H1 (cell line): ENCODE data around the gene SMIM24. TPM values are rescaled to one million over a fixed set of nuclear protein-coding genes. Genes with fewer than 3 reads are reported as not detected.

ENCODE experiments used
- CTCF ChIA-PET: fragments of 300-600 bp; sonication (Branson Sonifier 250); formaldehyde crosslinking; loops from one replicate; lab custom pipeline; 2021; ENCODE audit not compliant: partially characterized antibody; lab: Charles Lee
- POLR2A ChIA-PET: fragments of 300-600 bp; sonication (Branson Sonifier 250); formaldehyde crosslinking; loops from one replicate; lab custom pipeline; 2021; ENCODE audit warnings: inconsistent platforms; ENCODE audit not compliant: partially characterized antibody; lab: Charles Lee
- DNase-seq, 2 experiments: peaks; one replicate each; pipeline versions ENCODE4 v3.0.0 to v3.0.0-alpha.2; 2010 to 2022; ENCODE audit warnings: low spot score in 2 of 2, low read depth in 1 of 2, mixed read lengths in 1 of 2
- FAIRE-seq: peaks from 2 replicates; lab custom pipeline; 2011; peaks lifted over from hg19 to GRCh38; lab: Jason Lieb, UNC
- H2AFZ ChIP-seq: 2 replicates; pipeline ENCODE4 v1.8.1; 2012; ENCODE audit warnings: low read length, inconsistent platforms
- H2AK5ac ChIP-seq: 2 replicates; pipeline ENCODE4 v1.6.1; 2013; ENCODE audit warnings: low read depth, low read length
- H2BK120ac ChIP-seq: replicated peaks from 2 replicates; pipeline ENCODE3; 2013; ENCODE audit warnings: low read depth, low read length, inconsistent platforms
- H2BK12ac ChIP-seq: 2 replicates; pipeline ENCODE4 v1.6.1; 2013; ENCODE audit warnings: low read depth, low read length
- H2BK15ac ChIP-seq: 2 replicates; pipeline ENCODE4 v1.6.1; 2013; ENCODE audit warnings: low read length
- H2BK20ac ChIP-seq: 2 replicates; pipeline ENCODE4 v1.6.1; 2013; ENCODE audit warnings: low read length
- H2BK5ac ChIP-seq: 2 replicates; pipeline ENCODE4 v1.6.1; 2013; ENCODE audit warnings: low read depth, low read length
- H3K14ac ChIP-seq: 2 replicates; pipeline ENCODE4 v1.6.1; 2013; ENCODE audit warnings: inconsistent platforms; ENCODE audit not compliant: insufficient read length
- H3K18ac ChIP-seq: 2 replicates; pipeline ENCODE4 v1.6.1; 2013; ENCODE audit warnings: low read length; ENCODE audit errors: extremely low read depth
- H3K23ac ChIP-seq: 2 replicates; pipeline ENCODE4 v1.6.1; 2013; ENCODE audit warnings: inconsistent platforms; ENCODE audit not compliant: insufficient read length
- H3K23me2 ChIP-seq: 2 replicates; pipeline ENCODE4 v1.6.1; 2013; ENCODE audit warnings: low read depth, low read length
- H3K27ac ChIP-seq: 2 replicates; pipeline ENCODE4 v1.6.1; 2011; ENCODE audit warnings: low read depth, low read length, inconsistent platforms
- H3K27me3 ChIP-seq, 4 experiments: replicated peaks in 1 of 4; 1 replicate in 1 of 4; 2 replicates in 3 of 4; pipeline versions ENCODE4 v1.6.1 to v1.8.1; 2011 to 2013; ENCODE audit warnings: low read length in 3 of 4, mild to moderate bottlenecking in 3 of 4, inconsistent platforms in 2 of 4, mixed read lengths in 2 of 4, moderate library complexity in 1 of 4; ENCODE audit not compliant: control insufficient read depth in 3 of 4, insufficient read depth in 3 of 4; ENCODE audit errors: extremely low read depth in 1 of 4
- H3K36me3 ChIP-seq, 4 experiments: 2 replicates each; pipeline versions ENCODE4 v1.6.1 to v1.8.1; 2011 to 2013; ENCODE audit warnings: mild to moderate bottlenecking in 4 of 4, low read length in 3 of 4, moderate library complexity in 2 of 4, control low read depth in 1 of 4, inconsistent platforms in 1 of 4; ENCODE audit not compliant: insufficient read depth in 4 of 4, control insufficient read depth in 2 of 4
- H3K4ac ChIP-seq: replicated peaks from 2 replicates; pipeline ENCODE3; 2013; ENCODE audit warnings: low read length, low read depth, mixed read lengths, inconsistent platforms; ENCODE audit not compliant: insufficient read length
- H3K4me1 ChIP-seq, 4 experiments: replicated peaks in 1 of 4; 1 replicate in 1 of 4; 2 replicates in 3 of 4; pipeline versions ENCODE4 v1.6.1 to v1.8.1; 2011 to 2013; ENCODE audit warnings: low read length in 3 of 4, inconsistent platforms in 2 of 4, mixed read lengths in 1 of 4; ENCODE audit not compliant: insufficient read depth in 4 of 4, control insufficient read depth in 3 of 4
- H3K4me2 ChIP-seq, 2 experiments: 2 replicates each; pipeline versions ENCODE4 v1.6.1 to v1.8.1; 2011 to 2013; ENCODE audit warnings: low read depth in 2 of 2, low read length in 2 of 2, control low read depth in 1 of 2, inconsistent platforms in 1 of 2, mild to moderate bottlenecking in 1 of 2; ENCODE audit not compliant: insufficient read depth in 1 of 2
- H3K4me3 ChIP-seq, 4 experiments: fragments of 200-600, 300-600 bp in 1 of 4; sonication (generic), shearing (Covaris generic), sonication (Bioruptor Twin) in 1 of 4; 2 replicates each; pipeline versions ENCODE4 v1.5.1 to v1.8.1; 2011 to 2016; ENCODE audit warnings: low read length in 4 of 4, low read depth in 3 of 4, control low read depth in 2 of 4, inconsistent platforms in 2 of 4, mild to moderate bottlenecking in 2 of 4, mixed read lengths in 1 of 4, moderate library complexity in 1 of 4; ENCODE audit not compliant: insufficient read depth in 2 of 4; ENCODE audit errors: extremely low read depth in 1 of 4
- H3K56ac ChIP-seq: replicated peaks from 2 replicates; pipeline ENCODE3; 2013; ENCODE audit warnings: low read depth, mild to moderate bottlenecking, mixed read lengths, low read length, inconsistent platforms; ENCODE audit not compliant: insufficient read length
- H3K79me1 ChIP-seq: 2 replicates; pipeline ENCODE4 v1.6.1; 2013; ENCODE audit warnings: low read depth, low read length, control low read depth
- H3K79me2 ChIP-seq, 2 experiments: 2 replicates each; pipeline versions ENCODE4 v1.6.1 to v1.8.1; 2012 to 2013; ENCODE audit warnings: low read length in 2 of 2, mild to moderate bottlenecking in 2 of 2, inconsistent platforms in 1 of 2; ENCODE audit not compliant: insufficient read depth in 2 of 2, control insufficient read depth in 1 of 2
- H3K9ac ChIP-seq, 4 experiments: replicated peaks in 1 of 4; 1 replicate in 1 of 4; 2 replicates in 3 of 4; pipeline versions ENCODE4 v1.6.1 to v1.8.1; 2011 to 2013; ENCODE audit warnings: low read depth in 3 of 4, low read length in 3 of 4, control low read depth in 2 of 4, mild to moderate bottlenecking in 2 of 4, moderate library complexity in 2 of 4, inconsistent platforms in 1 of 4; ENCODE audit errors: extremely low read depth in 1 of 4
- H3K9me3 ChIP-seq, 2 experiments: 2 replicates each; pipeline versions ENCODE4 v1.6.1 to v1.8.1; 2012 to 2013; ENCODE audit warnings: mild to moderate bottlenecking in 2 of 2, moderate library complexity in 2 of 2, control low read depth in 1 of 2, inconsistent platforms in 1 of 2, low read depth in 1 of 2, low read length in 1 of 2, mixed read lengths in 1 of 2; ENCODE audit not compliant: insufficient read depth in 2 of 2
- H4K20me1 ChIP-seq, 2 experiments: replicated peaks in 1 of 2; 2 replicates each; pipeline versions ENCODE3 to v1.8.1; 2011 to 2013; ENCODE audit warnings: inconsistent platforms in 2 of 2, low read length in 2 of 2, mild to moderate bottlenecking in 1 of 2; ENCODE audit not compliant: insufficient read depth in 2 of 2, control insufficient read depth in 1 of 2
- H4K5ac ChIP-seq: 2 replicates; pipeline ENCODE4 v1.6.1; 2013; ENCODE audit warnings: low read length, low read depth, mixed read lengths, inconsistent platforms; ENCODE audit not compliant: insufficient read length
- H4K8ac ChIP-seq: 2 replicates; pipeline ENCODE4 v1.8.0; 2013; ENCODE audit warnings: mild to moderate bottlenecking, moderate library complexity, low read length, inconsistent platforms; ENCODE audit not compliant: insufficient read depth; ENCODE audit errors: extremely low read depth
- H4K91ac ChIP-seq: replicated peaks from 2 replicates; pipeline ENCODE3; 2013; ENCODE audit warnings: low read length, mixed read lengths, inconsistent platforms; ENCODE audit not compliant: insufficient read length
- CBX5 ChIP-seq: fragments of 300-800, 300-1000 bp; sonication (generic); IDR thresholded peaks from 2 replicates; pipeline ENCODE4 v1.7.1; 2016; ENCODE audit warnings: antibody characterized with exemption, low read length, low read depth
- GTF2F1 ChIP-seq: IDR thresholded peaks from 2 replicates; pipeline ENCODE4 v1.6.1; 2012; ENCODE audit warnings: low read depth, low read length, improper control_type of control experiment, borderline replicate concordance
- MAFK ChIP-seq: IDR thresholded peaks from 2 replicates; pipeline ENCODE4 v1.6.1; 2012; ENCODE audit warnings: low read depth, mild to moderate bottlenecking, improper control_type of control experiment, low read length
- WGBS, 2 experiments: shearing (Covaris generic) in 1 of 2; methylation state at CpG; one replicate each; pipeline versions ENCODE4 v1.1.6 to v1.1.7; 2013 to 2015; ENCODE audit warnings: low lambda C conversion rate in 2 of 2, mixed read lengths in 2 of 2, inconsistent platforms in 1 of 2, low coverage in 1 of 2, missing lambda C conversion rate in 1 of 2; ENCODE audit not compliant: insufficient replicate concordance in 2 of 2, insufficient coverage in 1 of 2, insufficient read length in 1 of 2; ENCODE audit errors: extremely low coverage in 1 of 2, missing lambda C conversion rate in 1 of 2; 5-methylcytosine and 5-hydroxymethylcytosine counted together
- polyA plus RNA-seq, 7 experiments: library from polyadenylated mRNA; depleted of rRNA in 3 of 7; stranded (reverse) in 5 of 7; unstranded in 2 of 7; fragments of >200 nt in 5 of 7; fragments of 200-250 nt in 2 of 7; gene quantifications; 1 replicate in 5 of 7; 2 replicates in 1 of 7; 4 replicates in 1 of 7; pipeline versions ENCODE4 v1.2.1 to v1.2.3, GENCODE V29; 2011 to 2013; ENCODE audit warnings: missing spikeins in 2 of 7, mixed read lengths in 2 of 7
- total RNA-seq: library from RNA; stranded (reverse); fragmentation: NEBNext Ultra II Directional; extraction: Animal tissue kit (Norgen Biotek cat#: 25700); gene quantifications from 2 replicates; pipeline ENCODE4 v1.2.1, GENCODE V29; 2021

Gene SMIM24
- total and polyA plus RNA-seq, 2 of the 8 experiments (the other 6 are each of a cell fraction or from before 2014, with no cell fraction given), result 3.8 to 4.5 TPM

- no peak overlapping the region for H3K9ac ChIP-seq
- H2BK5ac ChIP-seq, result no peak overlapping the region
- H3K4me2 ChIP-seq, result peak overlapping the region; percentile 48 to 58; a peak in 2 of 4 replicates
- no peak for DNase-seq
- no peak overlapping the region for H3K4me3 ChIP-seq
- H2BK15ac ChIP-seq, result no peak overlapping the region; the same call in 1 of the 2 replicates
- H3K56ac ChIP-seq, result no peak overlapping the region
- peaks cover 0 to 10% of the 10 kb centered on the region in 2 experiments for H4K20me1 ChIP-seq
- no peak overlapping the region for H2BK120ac ChIP-seq
- H3K27ac ChIP-seq, result no peak overlapping the region
- H3K23me2 ChIP-seq, result peaks cover 23% of the 10 kb centered on the region; the same call in 1 of the 2 replicates
- H3K9me3 ChIP-seq, result no peaks in the 10 kb centered on the region
- H3K4me1 ChIP-seq, result peaks cover 0 to 7% (median 5%) of the 10 kb centered on the region in 4 experiments; a peak in 6 of 7 replicates
- 0 out of 2 replicates have a peak overlapping the region, but pooled peaks have one; percentile 17 for H2BK12ac ChIP-seq
- peak overlapping the region; percentile 28; the same call in 1 of the 2 replicates for H3K18ac ChIP-seq
- H3K79me1 ChIP-seq, result no peaks in the 10 kb centered on the region
- H3K4ac ChIP-seq, result peak overlapping the region; percentile 47
- no peak overlapping the region for H3K14ac ChIP-seq
- H2AFZ ChIP-seq, result no peak overlapping the region
- no peak overlapping the region for H3K23ac ChIP-seq
- H2BK20ac ChIP-seq, result peak overlapping the region; percentile 61; the same call in 1 of the 2 replicates
- POLR2A ChIA-PET, result interaction anchor here (0.8 to 1.5 kb wide), 2 partner anchors 14 to 44 kb away, joined by 3 read pairs; no protein-coding TSS in a partner anchor
- H3K79me2 ChIP-seq, result no peaks in the 10 kb centered on the region
- 88% methylated on average over 2 of the region's 2 CpGs; no CpG with 5 or more reads in 1 of the 2 experiments for WGBS, 2 experiments
- H3K36me3 ChIP-seq, result no peaks in the 10 kb centered on the region
- no peak for FAIRE-seq
- H4K5ac ChIP-seq, result no peak overlapping the region
- CTCF ChIA-PET, result interaction anchor here (0.6 to 1.0 kb wide), 4 partner anchors 8 to 152 kb away, joined by 3 to 4 read pairs (median 3); no protein-coding TSS in a partner anchor
- no peak overlapping the region for H4K8ac ChIP-seq
- peak overlapping the region; percentile 83; the same call in 1 of the 2 replicates for H2AK5ac ChIP-seq
- H4K91ac ChIP-seq, result peak overlapping the region; percentile 49
- TF ChIP-seq MAFK, result no peak
- no peak for TF ChIP-seq CBX5
- no peak for TF ChIP-seq GTF2F1
- peaks cover 0 to 7% (median 2%) of the 10 kb centered on the region in 4 experiments; a peak in 3 of 7 replicates for H3K27me3 ChIP-seq
Observed at GRCh38 chr19:3477951-3478350, 2.4 kb downstream of the SMIM24 start.
